GM19438 (cell line): ENCODE results near the gene PRXL2C.
"Not testable (repeated sequence)": the region's sequence is repeated elsewhere in the genome, so short reads cannot be mapped to it uniquely, and the experiment has no call there.

Experiments
- ATAC-seq: cut with Tn5 transposase; IDR thresholded peaks from one replicate; pipeline ENCODE4 v1.9.1; 2021; ENCODE audit warnings: low read depth; ENCODE audit not compliant: unreplicated experiment

Gene PRXL2C

GRCh38 chr9:96614664-96615063, 40.5 kb downstream of the PRXL2C start:
- not testable (repeated sequence) for ATAC-seq

GRCh38 chr9:96612966-96613589, 42.0 kb downstream of the PRXL2C start:
- ATAC-seq, result no peak

- no peak for ATAC-seq
Measured at GRCh38 chr9:96612105-96612965, 42.8 kb downstream of the PRXL2C start.

DNA sequence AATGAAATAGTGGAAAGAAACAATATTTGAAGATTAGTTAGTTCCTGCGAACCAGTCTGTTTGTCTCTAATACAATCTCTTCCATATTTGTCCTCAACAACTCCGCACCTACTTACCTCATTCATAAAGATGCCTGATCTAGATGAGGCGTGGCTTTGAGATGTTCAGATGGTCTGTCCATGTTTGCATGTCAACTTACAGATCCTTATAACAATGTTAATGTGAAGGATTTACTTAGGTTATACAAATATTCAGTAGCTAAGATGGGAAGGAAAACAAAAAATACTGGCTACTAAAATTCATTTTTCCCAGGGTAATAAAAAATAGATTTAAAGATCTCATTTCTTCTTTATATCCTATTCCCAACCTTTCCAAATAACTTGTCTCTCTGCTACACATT, 43.8 kb downstream of the PRXL2C start:
- no peak for ATAC-seq

- ATAC-seq, result no peak
Measured at GRCh38 chr9:96609732-96610131, 45.4 kb downstream of the PRXL2C start.

DNA sequence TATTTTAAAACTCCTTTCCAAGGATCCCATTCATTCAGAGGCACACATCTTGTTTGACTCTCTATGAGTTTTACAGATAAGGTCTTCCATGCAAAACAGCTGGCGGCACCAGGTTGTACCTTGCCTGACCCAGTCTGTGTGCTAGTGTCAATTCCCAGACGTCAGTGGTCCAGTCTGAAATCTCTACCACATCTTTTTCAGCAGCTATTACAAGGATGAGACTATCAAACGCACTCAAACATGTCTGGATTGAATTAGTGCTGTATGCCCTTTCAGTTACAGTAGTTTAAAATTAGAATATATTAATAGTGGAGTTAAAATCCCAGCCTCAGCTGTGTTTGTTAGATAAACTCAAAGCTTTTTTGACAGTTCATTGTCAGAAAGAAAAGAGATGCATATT, 47.1 kb downstream of the PRXL2C start:
- no peak for ATAC-seq

DNA sequence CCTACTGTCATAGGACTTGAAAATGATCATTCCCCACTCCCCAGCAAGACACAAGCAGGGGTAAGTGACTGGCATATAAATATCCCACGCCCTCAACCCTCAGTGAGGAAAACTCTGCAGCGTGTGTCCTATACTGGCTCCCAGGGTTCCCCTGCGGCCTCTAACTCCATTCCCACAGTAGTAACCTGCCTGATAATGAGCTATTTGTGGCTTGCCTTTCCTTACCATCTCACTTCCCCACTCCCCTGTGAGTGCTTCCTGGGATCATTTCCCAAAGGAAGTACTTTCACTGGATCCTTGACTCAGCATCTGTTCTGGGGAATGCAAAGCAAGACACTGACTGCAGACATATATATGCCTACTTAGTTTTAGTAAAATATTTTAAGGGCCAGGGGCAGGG, 49.8 kb downstream of the PRXL2C start:
- ATAC-seq, result no peak

GRCh38 chr9:96604004-96604319, 51.2 kb downstream of the PRXL2C start:
- no peak for ATAC-seq

GRCh38 chr9:96603305-96604003, 51.7 kb downstream of the PRXL2C start:
- ATAC-seq, result no peak

GRCh38 chr9:96599298-96599697, 55.8 kb downstream of the PRXL2C start:
- ATAC-seq, result no peak

DNA sequence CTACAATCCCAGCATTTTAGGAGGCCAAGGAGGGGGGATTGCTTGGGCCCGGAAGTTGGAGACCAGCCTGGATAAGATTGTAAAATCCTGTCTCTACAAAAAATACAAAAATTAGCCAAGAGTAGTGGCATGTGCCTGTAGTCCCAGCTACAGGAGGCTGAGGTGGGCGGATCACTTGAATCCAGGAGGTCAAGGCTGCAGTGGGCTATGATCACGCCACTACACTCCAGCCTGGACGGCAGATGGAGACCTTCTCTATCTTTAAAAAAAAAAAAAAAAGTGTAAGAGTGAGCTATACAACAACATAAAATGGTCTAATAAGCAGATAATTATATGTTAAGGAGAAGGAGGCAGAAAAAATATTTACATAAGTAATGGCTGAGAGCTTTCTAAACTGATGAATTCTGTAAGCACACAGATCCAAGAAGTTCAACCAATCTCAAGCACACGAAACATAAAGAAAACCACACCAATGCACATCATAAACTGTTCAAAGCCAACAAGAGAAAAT, 58.5 kb downstream of the PRXL2C start:
- ATAC-seq, result no peak
